Hepatocyte (in vitro differentiated cells): ENCODE measurements around the gene FAM24B. TPM values are rescaled to one million over a fixed set of nuclear protein-coding genes. Genes with fewer than 3 reads are reported as not detected.

ENCODE experiments used
- DNase-seq: peaks from one replicate; pipeline ENCODE4 v3.0.0-alpha.2; 2016; ENCODE audit warnings: low spot score
- H2AFZ ChIP-seq: fragments of 200-600 bp; sonication (generic); 2 replicates; pipeline ENCODE4 v1.6.0; 2016; ENCODE audit warnings: antibody characterized with exemption, mild to moderate bottlenecking
- H3K27ac ChIP-seq: fragments of 200-600 bp; sonication (generic); 2 replicates; pipeline ENCODE4 v1.5.1; 2016; ENCODE audit warnings: mild to moderate bottlenecking
- H3K27me3 ChIP-seq: fragments of 200-600 bp; sonication (generic); 2 replicates; pipeline ENCODE4 v1.6.1; 2016
- H3K36me3 ChIP-seq: fragments of 200-600 bp; sonication (generic); replicated peaks from 2 replicates; pipeline ENCODE4 v1.5.1; 2016; ENCODE audit warnings: low read depth; ENCODE audit not compliant: insufficient read depth
- H3K4me1 ChIP-seq: fragments of 200-600 bp; sonication (generic); 2 replicates; pipeline ENCODE4 v1.5.1; 2016; ENCODE audit warnings: mild to moderate bottlenecking, moderate library complexity; ENCODE audit not compliant: insufficient read depth
- H3K4me2 ChIP-seq: fragments of 200-600 bp; sonication (generic); 2 replicates; pipeline ENCODE4 v1.6.0; 2016
- H3K4me3 ChIP-seq: fragments of 200-600 bp; sonication (generic); 2 replicates; pipeline ENCODE4 v1.5.1; 2016; ENCODE audit warnings: mild to moderate bottlenecking
- H3K79me2 ChIP-seq: fragments of 200-600 bp; sonication (generic); 2 replicates; pipeline ENCODE4 v1.6.0; 2017; ENCODE audit warnings: mild to moderate bottlenecking
- H3K9me2 ChIP-seq: fragments of 200-600 bp; sonication (generic); replicated peaks from 2 replicates; pipeline ENCODE4 v1.6.0; 2017; ENCODE audit warnings: mild to moderate bottlenecking; ENCODE audit not compliant: insufficient read depth
- H3K9me3 ChIP-seq: fragments of 200-600 bp; sonication (generic); 2 replicates; pipeline ENCODE4 v1.5.1; 2016; ENCODE audit warnings: low read depth, mild to moderate bottlenecking
- H4K20me1 ChIP-seq: fragments of 200-600 bp; sonication (generic); 2 replicates; pipeline ENCODE4 v1.6.0; 2016; ENCODE audit warnings: mild to moderate bottlenecking; ENCODE audit not compliant: insufficient read depth, poor library complexity, severe bottlenecking
- EZH2 ChIP-seq: fragments of 200-600 bp; sonication (generic); IDR thresholded peaks from 2 replicates; pipeline ENCODE4 v1.6.1; 2016; ENCODE audit warnings: antibody characterized with exemption, mild to moderate bottlenecking, borderline replicate concordance
- EZH2phosphoT487 ChIP-seq: fragments of 200-600 bp; sonication (generic); IDR thresholded peaks from one replicate; pipeline ENCODE4 v1.6.1; 2018; ENCODE audit warnings: antibody characterized with exemption, mild to moderate bottlenecking, low read depth, moderate library complexity; ENCODE audit not compliant: unreplicated experiment, severe bottlenecking
- WGBS: methylation state at CpG from one replicate; pipeline ENCODE4 v1.1.6; 2016; ENCODE audit warnings: low lambda C conversion rate; ENCODE audit errors: missing lambda C conversion rate; 5-methylcytosine and 5-hydroxymethylcytosine counted together
- polyA plus RNA-seq: library from polyadenylated mRNA; unstranded; fragments of >200 nt; fragmentation: Nextera tagmentation; extraction: Ambion mirVana; gene quantifications from 2 replicates; pipeline ENCODE4 v1.2.1, GENCODE V29; 2016
- total RNA-seq: library from RNA; depleted of rRNA; stranded (reverse); fragments of >200 nt; gene quantifications from 2 replicates; pipeline ENCODE4 v1.2.3, GENCODE V29; 2014
- TF ChIP-seq, protein P1 (sequence below): fragments of 200-600 bp; sonication (generic); IDR thresholded peaks from 2 replicates; pipeline ENCODE4 v1.5.1; 2016; ENCODE audit warnings: antibody characterized with exemption, mild to moderate bottlenecking; ENCODE audit not compliant: poor library complexity

Gene FAM24B
- total and polyA plus RNA-seq, 2 experiments from 2014 or later = not detected

DNA sequence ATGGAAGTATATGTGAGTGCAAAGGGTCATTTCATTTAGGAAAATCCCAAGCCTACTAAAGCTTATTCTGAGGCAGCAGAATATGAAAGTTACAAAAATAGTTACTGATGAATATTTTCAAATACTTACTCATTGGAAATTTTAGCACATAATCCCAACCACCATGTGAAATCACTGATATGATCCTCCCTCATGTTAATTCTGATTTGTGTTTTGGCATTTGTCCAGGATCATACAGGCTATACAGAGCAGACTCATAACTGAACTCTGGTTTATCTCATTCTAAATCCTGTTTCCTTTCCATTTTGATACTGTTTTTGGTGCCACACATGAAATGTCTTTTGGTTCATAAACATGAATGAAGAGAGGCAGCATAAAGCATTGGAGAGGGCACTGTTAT lies 3.4 kb upstream of the FAM24B start:
- DNase-seq = no peak
- H3K36me3 ChIP-seq = no peaks in the 10 kb centered on the region
- H3K4me3 ChIP-seq = no peak overlapping the region
- H3K79me2 ChIP-seq = no peaks in the 10 kb centered on the region
- no peak overlapping the region for H3K27ac ChIP-seq
- H3K27me3 ChIP-seq = peaks cover 50% of the 10 kb centered on the region
- TF ChIP-seq EZH2 = no peak
- TF ChIP-seq, protein P1, sequence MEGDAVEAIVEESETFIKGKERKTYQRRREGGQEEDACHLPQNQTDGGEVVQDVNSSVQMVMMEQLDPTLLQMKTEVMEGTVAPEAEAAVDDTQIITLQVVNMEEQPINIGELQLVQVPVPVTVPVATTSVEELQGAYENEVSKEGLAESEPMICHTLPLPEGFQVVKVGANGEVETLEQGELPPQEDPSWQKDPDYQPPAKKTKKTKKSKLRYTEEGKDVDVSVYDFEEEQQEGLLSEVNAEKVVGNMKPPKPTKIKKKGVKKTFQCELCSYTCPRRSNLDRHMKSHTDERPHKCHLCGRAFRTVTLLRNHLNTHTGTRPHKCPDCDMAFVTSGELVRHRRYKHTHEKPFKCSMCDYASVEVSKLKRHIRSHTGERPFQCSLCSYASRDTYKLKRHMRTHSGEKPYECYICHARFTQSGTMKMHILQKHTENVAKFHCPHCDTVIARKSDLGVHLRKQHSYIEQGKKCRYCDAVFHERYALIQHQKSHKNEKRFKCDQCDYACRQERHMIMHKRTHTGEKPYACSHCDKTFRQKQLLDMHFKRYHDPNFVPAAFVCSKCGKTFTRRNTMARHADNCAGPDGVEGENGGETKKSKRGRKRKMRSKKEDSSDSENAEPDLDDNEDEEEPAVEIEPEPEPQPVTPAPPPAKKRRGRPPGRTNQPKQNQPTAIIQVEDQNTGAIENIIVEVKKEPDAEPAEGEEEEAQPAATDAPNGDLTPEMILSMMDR = no peak
- TF ChIP-seq EZH2phosphoT487 = no peak
- H3K4me2 ChIP-seq = no peak overlapping the region
- no peaks in the 10 kb centered on the region for H3K9me2 ChIP-seq
- H3K4me1 ChIP-seq = no peaks in the 10 kb centered on the region
- no peaks in the 10 kb centered on the region for H4K20me1 ChIP-seq
- H2AFZ ChIP-seq = no peak overlapping the region
- H3K9me3 ChIP-seq = no peaks in the 10 kb centered on the region

DNA sequence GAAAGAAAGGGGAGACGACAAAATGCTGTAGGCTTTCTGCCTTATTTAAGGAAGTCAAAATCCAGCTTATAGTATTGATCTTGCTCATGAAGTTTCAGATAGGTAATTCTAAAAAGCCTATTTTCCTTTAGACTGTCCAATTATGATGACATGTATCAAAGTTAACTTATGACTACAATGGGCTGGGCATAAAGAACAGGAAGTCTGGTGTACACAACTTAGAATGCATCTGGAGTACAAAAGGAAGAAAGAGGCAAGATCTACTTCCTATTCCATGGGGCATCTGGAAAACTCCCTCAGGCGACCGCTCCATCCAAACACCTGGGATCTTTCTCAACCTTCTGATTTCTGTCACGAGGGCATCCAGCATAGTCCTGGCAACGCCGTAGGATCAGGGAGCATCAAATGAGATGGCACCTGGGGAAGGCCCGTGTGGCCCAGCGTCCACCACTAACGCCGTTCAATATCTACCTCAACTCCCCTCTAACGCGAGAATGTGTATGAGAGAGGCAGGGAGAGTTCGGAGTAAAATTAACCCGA lies 512 bp downstream of the FAM24B start:
- TF ChIP-seq, protein P1 = no peak
- TF ChIP-seq EZH2phosphoT487 (no peak), EZH2 (no peak)
- peaks cover 60% of the 10 kb centered on the region for H3K27me3 ChIP-seq
- no peaks in the 10 kb centered on the region for H3K36me3 ChIP-seq
- H3K4me2 ChIP-seq = no peak overlapping the region
- H4K20me1 ChIP-seq = no peaks in the 10 kb centered on the region
- no peaks in the 10 kb centered on the region for H3K4me1 ChIP-seq
- no peaks in the 10 kb centered on the region for H3K79me2 ChIP-seq
- no peaks in the 10 kb centered on the region for H3K9me3 ChIP-seq
- 95% methylated on average over 14 of the region's 14 CpGs for WGBS
- no peak overlapping the region for H2AFZ ChIP-seq
- H3K27ac ChIP-seq = no peak overlapping the region
- no peak overlapping the region for H3K4me3 ChIP-seq
- DNase-seq = no peak
- no peaks in the 10 kb centered on the region for H3K9me2 ChIP-seq

DNA sequence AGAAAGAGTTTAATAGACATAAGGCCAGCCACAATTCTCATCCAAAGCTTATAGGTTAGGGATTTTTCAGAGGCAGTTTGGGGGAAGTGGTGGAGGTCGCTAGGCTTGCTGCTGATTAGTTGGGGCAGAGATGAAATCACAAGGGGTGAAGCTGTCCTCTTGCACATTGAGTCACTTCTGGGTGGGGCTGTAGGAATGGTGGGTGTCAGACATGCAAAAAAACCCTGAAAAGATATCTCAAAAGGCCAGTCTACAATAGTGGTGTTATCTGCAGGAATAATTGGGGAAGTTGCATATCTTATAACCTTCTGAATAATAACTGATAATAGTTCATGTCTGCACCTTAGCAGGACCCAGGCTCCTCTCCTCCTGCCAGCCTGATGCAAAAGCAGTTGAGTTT lies 2.1 kb downstream of the FAM24B start:
- Histone ChIP-seq H3K79me2 (no peaks in the 10 kb centered on the region), H3K27ac (no peak overlapping the region), H3K4me2 (no peak overlapping the region), H3K9me3 (no peaks in the 10 kb centered on the region), H2AFZ (no peak overlapping the region), H3K9me2 (no peaks in the 10 kb centered on the region), H3K36me3 (no peaks in the 10 kb centered on the region), H3K4me1 (no peaks in the 10 kb centered on the region), H4K20me1 (no peaks in the 10 kb centered on the region), H3K4me3 (no peak overlapping the region), H3K27me3 (peaks cover 60% of the 10 kb centered on the region)
- TF ChIP-seq, protein P1 = no peak
- no peak for TF ChIP-seq EZH2phosphoT487
- no peak for TF ChIP-seq EZH2
- DNase-seq = no peak
- 39% methylated on average over 1 of the region's 1 CpG for WGBS

DNA sequence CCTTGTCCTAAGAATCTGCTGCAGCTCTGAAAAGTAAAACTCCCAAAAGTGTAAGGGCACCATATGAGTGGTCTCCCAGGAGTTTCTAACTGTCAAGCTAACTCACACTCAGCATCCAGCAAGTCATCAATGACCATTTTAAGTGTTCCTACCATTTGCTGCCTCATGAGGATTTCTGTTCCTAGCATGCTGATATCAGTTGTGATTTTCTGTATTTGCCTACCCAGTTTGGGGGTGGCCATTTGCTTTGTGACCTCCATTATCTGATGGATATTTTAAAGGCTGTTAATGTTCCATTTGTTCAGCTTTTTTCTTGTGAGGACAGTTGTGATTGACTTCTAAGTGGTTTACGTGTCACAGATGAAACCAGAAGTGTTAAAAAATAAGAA lies 2.9 kb downstream of the FAM24B start:
- no peaks in the 10 kb centered on the region for H3K4me1 ChIP-seq
- no peaks in the 10 kb centered on the region for H3K79me2 ChIP-seq

More for the DNA sequence above, 2.9 kb downstream of the FAM24B start:
- no peaks in the 10 kb centered on the region for H4K20me1 ChIP-seq
- no peak overlapping the region for H3K4me2 ChIP-seq
- peaks cover 60% of the 10 kb centered on the region for H3K27me3 ChIP-seq
- TF ChIP-seq EZH2 (no peak), EZH2phosphoT487 (no peak)
- TF ChIP-seq, protein P1 = no peak
- no peaks in the 10 kb centered on the region for H3K9me2 ChIP-seq
- DNase-seq = no peak
- H3K27ac ChIP-seq = no peak overlapping the region
- 38% methylated on average over 1 of the region's 1 CpG for WGBS
- H3K4me3 ChIP-seq = no peak overlapping the region
- H2AFZ ChIP-seq = no peak overlapping the region
- H3K36me3 ChIP-seq = no peaks in the 10 kb centered on the region
- no peaks in the 10 kb centered on the region for H3K9me3 ChIP-seq
